Thyroid gland (tissue), 4 donors: Measurements from ENCODE around the gene CACNA1B.

ENCODE experiments used
- CTCF ChIP-seq, 6 experiments: fragments of 200-600 bp in 3 of 6; fragments of 450-650 bp in 3 of 6; sonication (generic) in 3 of 6; IDR thresholded peaks; one replicate each; pipeline ENCODE4 v1.5.1; 2016 to 2019; ENCODE audit warnings: antibody characterized with exemption in 6 of 6, mild to moderate bottlenecking in 2 of 6, inconsistent platforms in 1 of 6, moderate library complexity in 1 of 6
- POLR2A ChIP-seq, 2 donors: fragments of 450-650 bp; IDR thresholded peaks; one replicate each; pipeline ENCODE4 v1.6.1; 2017; ENCODE audit warnings: antibody characterized with exemption in 2 of 2, mild to moderate bottlenecking in 2 of 2, moderate library complexity in 1 of 2

- no peak for TF ChIP-seq CTCF (IDR thresholded peaks at IDR 0.05)
- TF ChIP-seq POLR2A (IDR thresholded peaks at IDR 0.05) = no peak
These were observed 126.1 kb downstream of the CACNA1B start for GRCh38 chr9:138003485-138004190.
